Measurements from ENCODE around the gene ANXA6. TPM values are rescaled to one million over a fixed set of nuclear protein-coding genes. Genes with fewer than 3 reads are reported as not detected.

Gene ANXA6
- total RNA-seq, 1 experiment from 2014 or later: 98.7 TPM

GRCh38 chr5:151097061-151097460, 60.5 kb downstream of the ANXA6 start:
- no peak overlapping the region for H3K27ac Mint-ChIP-seq
- H3K14ac ChIP-seq (ENCODE audit: insufficient read depth, low read length): no peak overlapping the region; the same call in 1 of the 2 replicates
- H3K56ac ChIP-seq (ENCODE audit: insufficient read length, low read depth, low read length): no peak overlapping the region
- H3K27me3 Mint-ChIP-seq (ENCODE audit: low read depth): no peaks in the 10 kb centered on the region
- H2BK12ac ChIP-seq (ENCODE audit: insufficient read length, low read depth, low read length): no peak overlapping the region
- H3K4me3 Mint-ChIP-seq: no peak overlapping the region
- no peaks in the 10 kb centered on the region for H3K23me2 ChIP-seq (ENCODE audit: insufficient read length, low read depth, low read length, poor library complexity, severe bottlenecking)
- no peaks in the 10 kb centered on the region for H3K9me3 Mint-ChIP-seq
- no peaks in the 10 kb centered on the region for H3K79me1 ChIP-seq (ENCODE audit: insufficient read depth, low read depth, low read length, poor library complexity, severe bottlenecking)
- no CpG with 5 or more reads among the region's 6 CpGs for WGBS (ENCODE audit: extremely low coverage, insufficient read length, low lambda C conversion rate)
- H2BK120ac ChIP-seq (ENCODE audit: low read depth, low read length, poor library complexity, severe bottlenecking): no peak overlapping the region
- H4K91ac ChIP-seq (ENCODE audit: insufficient read length, low read depth, low read length): no peak overlapping the region
- H3K4me2 ChIP-seq (ENCODE audit: insufficient read depth, insufficient read length, low read length): no peak overlapping the region
- no peaks in the 10 kb centered on the region for H3K79me2 ChIP-seq (ENCODE audit: insufficient read depth, low read length)
- no peak overlapping the region for H3K18ac ChIP-seq (ENCODE audit: insufficient read length, low read depth, low read length)
- H4K20me1 ChIP-seq (ENCODE audit: control insufficient read depth, insufficient read depth, insufficient read length): no peaks in the 10 kb centered on the region
- no peak overlapping the region for H3K4ac ChIP-seq (ENCODE audit: low read depth, low read length)
- no peak overlapping the region for H2BK5ac ChIP-seq (ENCODE audit: insufficient read length, low read length)
- TF ChIP-seq, protein P1, sequence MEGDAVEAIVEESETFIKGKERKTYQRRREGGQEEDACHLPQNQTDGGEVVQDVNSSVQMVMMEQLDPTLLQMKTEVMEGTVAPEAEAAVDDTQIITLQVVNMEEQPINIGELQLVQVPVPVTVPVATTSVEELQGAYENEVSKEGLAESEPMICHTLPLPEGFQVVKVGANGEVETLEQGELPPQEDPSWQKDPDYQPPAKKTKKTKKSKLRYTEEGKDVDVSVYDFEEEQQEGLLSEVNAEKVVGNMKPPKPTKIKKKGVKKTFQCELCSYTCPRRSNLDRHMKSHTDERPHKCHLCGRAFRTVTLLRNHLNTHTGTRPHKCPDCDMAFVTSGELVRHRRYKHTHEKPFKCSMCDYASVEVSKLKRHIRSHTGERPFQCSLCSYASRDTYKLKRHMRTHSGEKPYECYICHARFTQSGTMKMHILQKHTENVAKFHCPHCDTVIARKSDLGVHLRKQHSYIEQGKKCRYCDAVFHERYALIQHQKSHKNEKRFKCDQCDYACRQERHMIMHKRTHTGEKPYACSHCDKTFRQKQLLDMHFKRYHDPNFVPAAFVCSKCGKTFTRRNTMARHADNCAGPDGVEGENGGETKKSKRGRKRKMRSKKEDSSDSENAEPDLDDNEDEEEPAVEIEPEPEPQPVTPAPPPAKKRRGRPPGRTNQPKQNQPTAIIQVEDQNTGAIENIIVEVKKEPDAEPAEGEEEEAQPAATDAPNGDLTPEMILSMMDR (conservative IDR thresholded peaks at IDR 0.05): no peak
- peaks cover 2% of the 10 kb centered on the region; the same call in 1 of the 2 replicates for H3K4me1 ChIP-seq (ENCODE audit: insufficient read depth, low read length)
- no peak overlapping the region for H3K27ac ChIP-seq (ENCODE audit: insufficient read length, low read depth, low read length)
- no peak overlapping the region for H2AFZ ChIP-seq (ENCODE audit: low read length)
- no peak overlapping the region for H4K8ac ChIP-seq (replicated peaks; ENCODE audit: insufficient read length, low read depth, low read length)
- H3T11ph ChIP-seq (ENCODE audit: low read length): no peak overlapping the region
- no peak for DNase-seq
- no peaks in the 10 kb centered on the region for H3K9me3 ChIP-seq (ENCODE audit: control insufficient read depth, low read depth, low read length)
- no peak overlapping the region for H2BK20ac ChIP-seq (ENCODE audit: low read depth, low read length, poor library complexity, severe bottlenecking)
- no peak overlapping the region for H2AK5ac ChIP-seq (ENCODE audit: insufficient read length, low read length)
- H3K27me3 ChIP-seq (ENCODE audit: insufficient read depth, low read length): no peaks in the 10 kb centered on the region
- H3K9ac ChIP-seq (ENCODE audit: extremely low read depth, insufficient read length, low read length): no peak overlapping the region
- no peak overlapping the region for H2BK15ac ChIP-seq (ENCODE audit: low read depth, low read length)
- H4K5ac ChIP-seq (ENCODE audit: insufficient read length, low read depth, low read length): no peak overlapping the region
- H3K23ac ChIP-seq (ENCODE audit: insufficient read length, low read depth, low read length): no peak overlapping the region
- peaks cover 36 to 38% of the 10 kb centered on the region in 2 experiments for H3K4me1 Mint-ChIP-seq
- peaks cover 2 to 8% (median 5%) of the 10 kb centered on the region in 3 experiments; a peak in 3 of 7 replicates for H3K36me3 Mint-ChIP-seq (ENCODE audit: insufficient read depth in 1 of 3, low read depth in 3 of 3)
